GM18907 (cell line): ENCODE measurements around the gene CLPX.
A peak's percentile ranks its signal among the peaks of the same experiment; 100 is the strongest.
"Not testable (repeated sequence)": the region's sequence is repeated elsewhere in the genome, so short reads cannot be mapped to it uniquely, and the experiment has no call there.

ENCODE experiments used
- ATAC-seq: cut with Tn5 transposase; IDR thresholded peaks from one replicate; pipeline ENCODE4 v1.9.1; 2021; ENCODE audit warnings: mild to moderate bottlenecking, moderate library complexity; ENCODE audit not compliant: unreplicated experiment

Gene CLPX

GRCh38 chr15:65175511-65175910 lies 9.6 kb downstream of the CLPX start:
- no peak for ATAC-seq

DNA sequence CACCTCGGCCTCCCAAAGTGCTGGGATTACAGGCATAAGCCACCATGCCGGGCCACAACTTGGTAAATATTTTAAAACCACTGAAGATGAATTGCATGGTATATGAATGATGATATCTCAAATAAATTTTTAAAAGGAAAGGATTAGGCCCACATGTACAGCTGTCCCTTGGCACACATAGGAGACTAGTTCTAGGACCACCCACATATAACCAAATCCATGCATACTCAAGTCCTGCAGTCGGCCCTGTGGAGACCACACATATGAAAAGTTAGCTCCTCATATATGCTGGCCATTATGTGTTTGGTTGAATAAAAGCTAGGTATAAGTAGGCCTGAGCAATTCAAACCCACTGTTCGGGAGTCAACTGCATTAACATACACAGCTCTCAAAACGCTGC lies 10.6 kb downstream of the CLPX start:
- no peak for ATAC-seq

GRCh38 chr15:65172531-65172930 lies 12.6 kb downstream of the CLPX start:
- no peak for ATAC-seq

- ATAC-seq = no peak
These were observed 13.7 kb downstream of the CLPX start for GRCh38 chr15:65171428-65171827.

DNA sequence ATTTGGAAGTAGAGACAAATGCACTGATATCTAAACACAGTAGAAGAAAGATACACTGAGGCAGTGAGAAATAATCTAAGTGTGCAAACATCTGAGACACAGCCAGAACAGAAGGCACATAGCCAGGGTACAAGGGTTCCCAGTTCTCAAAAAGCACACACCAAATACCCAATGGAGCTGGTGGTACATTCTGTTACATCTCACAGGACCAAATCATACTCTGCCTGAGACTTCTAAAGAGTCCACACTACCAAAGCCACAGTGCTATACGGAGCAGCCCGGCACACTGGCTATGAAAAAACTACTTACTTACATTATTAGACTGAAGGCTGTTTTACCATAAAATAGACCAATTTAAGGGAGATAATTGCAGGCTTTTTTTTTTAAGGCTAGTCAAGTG lies 19.3 kb downstream of the CLPX start:
- ATAC-seq = no peak

DNA sequence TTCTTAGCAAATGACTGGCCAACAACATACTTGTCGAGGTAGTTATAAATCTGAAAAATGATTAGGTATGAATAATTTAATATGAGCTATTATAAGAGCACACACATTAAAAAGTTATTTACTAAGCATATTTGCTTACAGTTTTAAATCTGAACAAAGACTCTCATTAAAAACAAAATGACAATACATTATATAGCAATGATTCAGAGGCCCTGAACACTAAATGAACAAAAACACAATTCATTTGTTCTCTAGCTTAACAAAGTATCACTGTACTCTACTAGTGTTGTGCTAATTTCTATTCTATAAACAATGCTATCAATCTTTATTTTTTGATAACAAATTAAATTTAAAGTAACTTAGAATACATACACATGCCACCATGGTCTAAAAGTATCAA lies 21.0 kb downstream of the CLPX start:
- ATAC-seq = no peak

GRCh38 chr15:65163041-65163440 lies 22.1 kb downstream of the CLPX start:
- no peak for ATAC-seq

DNA sequence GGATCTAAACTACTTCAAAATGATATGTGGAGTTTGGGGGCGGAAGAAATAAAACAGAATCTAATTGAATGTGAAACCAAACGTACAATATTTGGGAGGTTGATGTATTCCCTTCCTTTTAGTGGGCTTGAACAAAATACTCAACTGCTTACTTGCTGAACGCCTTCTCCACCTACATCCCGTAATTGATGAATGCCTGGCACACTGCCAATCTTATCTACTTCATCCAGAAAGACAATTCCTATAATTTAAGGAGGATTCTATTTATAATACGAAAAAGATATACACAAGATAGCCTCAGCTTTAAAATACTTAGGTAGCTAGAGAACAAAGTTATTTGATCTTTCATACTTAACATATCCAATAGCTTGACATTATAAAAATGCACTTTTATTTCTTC lies 28.4 kb downstream of the CLPX start:
- no peak for ATAC-seq

DNA sequence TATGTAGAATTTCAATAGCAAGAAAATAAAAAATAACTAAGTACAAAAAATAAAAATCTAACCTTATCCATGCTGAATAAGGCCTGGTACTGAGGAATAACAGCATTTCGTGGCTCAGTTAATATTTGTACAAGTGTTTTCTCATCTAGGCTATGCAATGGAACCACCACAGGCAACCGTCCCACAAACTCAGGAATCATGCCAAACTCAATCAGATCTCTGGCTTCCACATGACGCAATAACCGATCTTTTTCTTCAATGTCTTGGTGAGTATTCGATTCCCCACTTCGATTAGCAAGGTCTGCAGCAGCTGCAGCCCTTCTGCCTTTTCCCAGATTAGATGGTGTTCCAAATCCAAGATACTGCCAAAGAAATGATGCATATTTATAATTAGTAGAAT lies 30.4 kb downstream of the CLPX start:
- ATAC-seq = no peak

DNA sequence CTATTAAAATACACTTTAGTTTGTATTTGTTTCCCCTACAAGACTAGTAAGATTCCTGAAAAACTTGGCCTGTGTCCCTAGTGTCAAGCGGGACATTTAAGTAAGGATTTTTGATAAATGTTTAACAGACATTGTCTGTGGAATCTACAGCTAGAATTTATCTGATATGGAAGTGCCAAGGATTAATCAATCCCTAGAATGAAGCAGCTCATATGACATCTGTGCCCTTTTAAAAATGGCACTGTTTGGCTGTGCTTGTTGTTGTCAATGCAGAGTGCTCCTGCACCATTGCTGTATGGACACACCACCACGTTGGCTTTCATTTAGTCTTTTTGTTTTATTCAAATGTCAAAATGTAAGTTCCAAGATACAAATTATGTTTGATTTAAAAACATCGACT lies 37.2 kb downstream of the CLPX start:
- no peak for ATAC-seq

DNA sequence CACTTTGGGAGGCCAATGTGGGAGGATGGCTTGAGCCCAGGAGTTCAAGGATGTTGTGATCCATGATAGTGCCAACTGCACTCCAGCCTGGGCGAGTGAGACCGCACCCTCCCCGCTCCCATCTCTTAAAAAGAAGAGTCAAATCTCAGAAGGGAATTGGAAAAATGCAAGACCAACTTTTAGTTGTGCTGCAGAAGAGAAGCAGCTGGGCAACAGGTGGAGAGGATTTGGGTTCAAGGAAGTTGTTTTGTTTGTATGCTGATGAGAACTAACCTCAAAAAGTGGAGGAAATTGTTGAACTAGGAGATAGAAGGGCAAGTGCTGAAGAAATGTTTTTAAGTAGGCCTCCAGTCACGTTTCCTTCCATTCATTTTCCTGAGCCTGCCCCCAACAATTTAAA lies 38.7 kb downstream of the CLPX start:
- ATAC-seq = no peak

DNA sequence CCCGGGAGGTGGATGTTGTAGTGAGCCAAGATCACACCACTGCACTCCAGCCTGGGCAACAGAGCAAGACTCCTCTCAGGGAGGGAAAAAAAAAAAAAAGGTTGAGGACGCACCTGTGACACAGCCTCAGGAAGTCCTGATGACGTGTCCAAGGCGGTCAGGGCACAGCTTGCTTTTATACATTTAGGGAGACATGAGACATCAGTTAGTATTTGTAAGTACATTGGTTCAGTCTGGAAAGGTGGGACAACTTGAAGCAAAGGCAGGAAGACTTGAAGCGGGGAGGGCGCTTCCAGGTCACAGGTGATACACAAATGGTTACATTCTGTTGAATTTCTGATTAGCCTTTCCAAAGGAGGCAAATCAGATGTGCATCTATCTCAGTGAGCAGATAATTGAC lies 46.5 kb downstream of the CLPX start:
- not testable (repeated sequence) for ATAC-seq

DNA sequence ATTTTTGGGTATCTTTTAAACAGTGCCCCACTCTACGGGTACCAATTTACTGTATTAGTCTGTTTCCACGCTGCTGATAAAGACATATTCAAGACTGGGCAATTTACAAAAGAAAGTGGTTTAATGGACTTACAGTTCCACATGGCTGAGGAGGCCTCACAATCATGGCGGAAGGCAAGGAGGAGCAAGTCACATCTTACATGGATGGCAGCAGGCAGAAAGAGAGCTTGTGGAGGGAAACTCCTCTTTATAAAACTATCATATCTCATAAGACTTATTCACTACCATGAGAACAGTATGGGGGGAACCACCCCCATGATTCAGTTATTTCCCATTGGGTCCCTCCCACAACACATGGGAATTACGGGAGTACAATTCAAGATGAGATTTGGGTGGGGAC lies 47.2 kb downstream of the CLPX start:
- ATAC-seq = not testable (repeated sequence)

DNA sequence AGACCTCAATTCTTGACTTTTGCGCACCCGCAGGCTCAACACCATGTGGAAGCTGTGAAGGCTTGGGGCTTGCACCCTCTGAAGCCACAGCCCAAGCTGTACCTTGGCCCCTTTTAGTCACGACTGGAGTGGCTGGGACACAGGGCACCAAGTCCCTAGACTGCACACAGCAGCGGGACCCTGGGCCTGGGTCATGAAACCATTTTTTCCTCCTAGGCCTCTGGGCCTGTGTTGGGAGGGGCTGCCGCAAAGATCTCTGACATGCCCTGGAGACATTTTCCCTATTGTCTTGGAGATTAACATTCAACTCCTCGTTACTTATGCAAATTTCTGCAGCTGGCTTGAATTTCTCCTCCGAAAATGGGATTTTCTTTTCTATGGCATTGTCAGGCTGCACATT lies 48.1 kb downstream of the CLPX start:
- ATAC-seq = not testable (repeated sequence)

- no peak for ATAC-seq
These were observed 50.6 kb downstream of the CLPX start for GRCh38 chr15:65134538-65134937.

GRCh38 chr15:65133548-65134200 lies 51.5 kb downstream of the CLPX start, which contains the start of gene PDCD7:
Gene PDCD7 (minus strand): TSS chr15:65133808. CDS start chr15:65133781, 27 bp downstream.
- ATAC-seq = peak; percentile 93

GRCh38 chr15:65132878-65133547 lies 52.1 kb downstream of the CLPX start:
- ATAC-seq = peak; percentile 38

GRCh38 chr15:65130941-65131340 lies 54.2 kb downstream of the CLPX start:
- ATAC-seq = no peak

GRCh38 chr15:65115542-65115941 lies 69.6 kb downstream of the CLPX start:
- no peak for ATAC-seq

- no peak for ATAC-seq
These were observed 70.1 kb downstream of the CLPX start, which contains the start of gene UBAP1L for GRCh38 chr15:65115086-65115485. Gene UBAP1L (minus strand): TSS chr15:65115200. CDS start chr15:65106215, 8,985 bp downstream.

DNA sequence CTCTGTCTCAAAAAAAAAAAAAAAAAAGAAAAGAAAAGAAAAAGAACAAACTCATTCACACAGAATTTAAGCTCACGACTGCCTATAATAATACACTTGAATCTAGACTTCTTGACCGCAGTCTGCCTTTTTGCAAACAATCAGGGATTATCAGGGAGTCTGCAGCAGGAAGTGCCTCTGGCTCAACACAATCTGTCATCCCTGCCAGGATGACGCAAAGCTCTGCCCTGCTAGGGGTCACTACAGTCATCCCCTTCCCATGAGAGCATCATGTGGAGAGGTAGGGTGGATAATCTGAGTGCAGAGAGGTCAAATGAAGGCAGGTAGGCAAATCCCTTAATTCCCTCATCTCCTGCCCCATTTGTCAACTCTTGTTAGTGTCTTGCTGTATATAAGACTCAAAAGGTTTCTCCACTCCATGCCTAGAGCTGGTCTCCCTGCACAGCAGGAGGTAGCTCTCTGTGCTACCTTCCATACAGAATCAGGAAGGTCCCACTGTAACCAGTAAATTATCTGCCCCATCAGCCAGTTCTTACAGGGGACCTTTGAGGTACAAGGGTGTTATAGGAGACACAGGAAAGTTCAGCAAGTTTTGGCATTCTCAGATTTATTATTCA lies 74.4 kb downstream of the CLPX start:
- ATAC-seq = no peak

DNA sequence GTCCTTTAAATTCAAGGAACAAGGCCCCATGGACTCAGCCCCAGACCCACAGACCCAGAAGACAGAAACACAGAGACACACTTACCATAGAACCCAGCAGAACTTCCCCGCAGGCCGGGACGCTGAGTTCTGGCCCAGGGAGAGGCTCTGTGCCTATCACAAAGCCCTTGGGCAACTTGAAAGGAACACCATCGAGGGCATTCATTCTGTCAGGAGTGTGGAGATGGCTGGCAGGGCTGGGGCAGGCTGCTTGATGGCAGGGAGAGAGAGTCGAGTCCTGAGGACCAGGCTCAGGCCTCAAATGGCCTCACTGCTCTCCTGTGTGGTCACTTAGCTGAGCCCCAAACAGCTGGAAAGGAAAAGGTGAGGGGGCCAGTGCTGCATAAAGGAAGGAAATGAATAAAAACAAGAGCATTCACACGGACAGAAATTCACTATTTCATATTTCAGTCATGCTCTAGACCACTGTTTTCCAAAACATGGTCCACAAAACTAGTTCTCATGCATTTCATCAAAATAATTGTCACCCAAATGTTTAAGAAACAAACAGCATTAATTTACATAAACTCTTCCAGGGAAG lies 79.0 kb downstream of the CLPX start:
- no peak for ATAC-seq
